ENCODE measurements around the gene NYAP1. TPM values are rescaled to one million over a fixed set of nuclear protein-coding genes. Genes with fewer than 3 reads are reported as not detected.
"Not testable (repeated sequence)": the region's sequence is repeated elsewhere in the genome, so short reads cannot be mapped to it uniquely, and the experiment has no call there.

NYAP1 gene
- total RNA-seq, 1 donor from 2014 or later, result 0.99 TPM

DNA sequence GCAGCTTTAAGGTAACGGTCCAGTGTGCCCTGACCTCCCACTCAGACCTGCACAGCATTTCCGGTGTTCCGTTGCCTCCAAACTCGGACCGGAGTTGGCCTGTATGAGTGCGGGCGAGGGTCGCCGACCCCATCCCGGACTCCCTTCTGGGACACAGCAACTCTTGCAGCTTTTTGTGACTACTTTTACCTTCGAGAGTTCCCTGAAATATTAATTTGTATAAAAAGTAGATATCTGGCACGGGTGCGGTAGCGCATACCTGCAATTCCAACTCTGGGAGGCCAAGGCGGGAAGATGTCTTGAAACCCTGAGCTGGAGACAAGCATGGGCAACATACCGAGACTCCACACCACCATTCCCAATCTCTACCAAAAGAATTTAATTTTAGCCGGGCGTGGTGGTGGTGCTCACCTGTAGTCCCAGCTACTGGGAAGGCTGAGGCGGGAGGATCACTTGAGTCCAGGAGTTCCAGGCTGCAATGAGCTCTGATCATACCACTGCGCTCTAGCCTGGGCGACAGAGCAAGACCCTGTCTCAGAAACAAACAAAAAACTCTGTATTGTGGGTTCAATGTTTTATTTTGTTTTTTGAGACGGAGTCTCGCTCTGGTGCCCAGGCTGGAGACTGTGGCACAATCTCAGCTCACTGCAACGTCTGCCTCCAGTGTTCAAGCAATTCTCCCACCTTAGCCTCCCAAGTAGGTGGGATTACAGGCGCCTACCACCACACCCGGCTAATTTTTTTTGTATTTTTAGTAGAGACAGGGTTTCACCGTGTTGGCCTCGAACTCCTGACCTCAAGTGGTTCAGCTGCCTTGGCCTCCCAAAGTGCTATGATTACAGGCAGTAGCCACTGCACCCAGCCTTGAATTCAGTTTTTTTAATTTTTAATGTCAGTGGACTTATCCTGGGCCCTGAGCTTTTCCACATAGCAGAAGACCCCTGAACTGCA lies 46.3 kb upstream of the NYAP1 start:
- Mint-ChIP-seq H3K27ac (ENCODE audit: unreplicated experiment) (no peak overlapping the region), H3K4me3 (ENCODE audit: unreplicated experiment) (no peak overlapping the region), H3K27me3 (ENCODE audit: unreplicated experiment) (no peaks in the 10 kb centered on the region), H3K9me3 (ENCODE audit: unreplicated experiment) (no peaks in the 10 kb centered on the region), H3K36me3 (ENCODE audit: unreplicated experiment) (peaks cover 14% of the 10 kb centered on the region), H3K4me1 (ENCODE audit: unreplicated experiment) (peaks cover 29% of the 10 kb centered on the region)
- TF ChIP-seq, protein P1, sequence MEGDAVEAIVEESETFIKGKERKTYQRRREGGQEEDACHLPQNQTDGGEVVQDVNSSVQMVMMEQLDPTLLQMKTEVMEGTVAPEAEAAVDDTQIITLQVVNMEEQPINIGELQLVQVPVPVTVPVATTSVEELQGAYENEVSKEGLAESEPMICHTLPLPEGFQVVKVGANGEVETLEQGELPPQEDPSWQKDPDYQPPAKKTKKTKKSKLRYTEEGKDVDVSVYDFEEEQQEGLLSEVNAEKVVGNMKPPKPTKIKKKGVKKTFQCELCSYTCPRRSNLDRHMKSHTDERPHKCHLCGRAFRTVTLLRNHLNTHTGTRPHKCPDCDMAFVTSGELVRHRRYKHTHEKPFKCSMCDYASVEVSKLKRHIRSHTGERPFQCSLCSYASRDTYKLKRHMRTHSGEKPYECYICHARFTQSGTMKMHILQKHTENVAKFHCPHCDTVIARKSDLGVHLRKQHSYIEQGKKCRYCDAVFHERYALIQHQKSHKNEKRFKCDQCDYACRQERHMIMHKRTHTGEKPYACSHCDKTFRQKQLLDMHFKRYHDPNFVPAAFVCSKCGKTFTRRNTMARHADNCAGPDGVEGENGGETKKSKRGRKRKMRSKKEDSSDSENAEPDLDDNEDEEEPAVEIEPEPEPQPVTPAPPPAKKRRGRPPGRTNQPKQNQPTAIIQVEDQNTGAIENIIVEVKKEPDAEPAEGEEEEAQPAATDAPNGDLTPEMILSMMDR (IDR thresholded peaks at IDR 0.05), result no peak
- no peak for DNase-seq (ENCODE audit: extremely low spot score, unreplicated experiment)

DNA sequence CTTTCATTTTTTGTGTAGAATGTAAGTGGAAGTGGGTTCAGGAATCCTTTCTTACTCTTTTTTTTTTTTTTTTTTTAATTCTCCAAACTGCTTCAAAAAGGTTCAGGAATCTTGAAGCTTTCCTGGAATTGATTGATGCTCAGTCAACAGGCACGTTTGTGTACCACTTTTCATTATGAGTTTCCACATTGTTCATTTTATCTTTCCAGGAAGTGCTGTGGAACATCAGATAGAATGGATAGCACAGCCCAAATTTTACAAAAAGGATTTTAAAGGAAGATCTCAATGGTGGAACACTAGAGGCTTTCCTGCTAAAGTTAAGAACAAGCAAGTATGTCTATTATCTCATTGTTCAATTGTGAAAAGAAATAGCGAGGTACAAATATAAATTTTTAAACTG lies 45.6 kb upstream of the NYAP1 start:
- Mint-ChIP-seq H3K27me3 (ENCODE audit: unreplicated experiment) (no peaks in the 10 kb centered on the region), H3K4me3 (ENCODE audit: unreplicated experiment) (no peak overlapping the region), H3K9me3 (ENCODE audit: unreplicated experiment) (no peaks in the 10 kb centered on the region), H3K36me3 (ENCODE audit: unreplicated experiment) (peaks cover 10% of the 10 kb centered on the region), H3K4me1 (ENCODE audit: unreplicated experiment) (peaks cover 22% of the 10 kb centered on the region), H3K27ac (ENCODE audit: unreplicated experiment) (peak overlapping the region; percentile 38)
- DNase-seq (ENCODE audit: extremely low spot score, unreplicated experiment), result no peak
- TF ChIP-seq, protein P1 (IDR thresholded peaks at IDR 0.05), result no peak

DNA sequence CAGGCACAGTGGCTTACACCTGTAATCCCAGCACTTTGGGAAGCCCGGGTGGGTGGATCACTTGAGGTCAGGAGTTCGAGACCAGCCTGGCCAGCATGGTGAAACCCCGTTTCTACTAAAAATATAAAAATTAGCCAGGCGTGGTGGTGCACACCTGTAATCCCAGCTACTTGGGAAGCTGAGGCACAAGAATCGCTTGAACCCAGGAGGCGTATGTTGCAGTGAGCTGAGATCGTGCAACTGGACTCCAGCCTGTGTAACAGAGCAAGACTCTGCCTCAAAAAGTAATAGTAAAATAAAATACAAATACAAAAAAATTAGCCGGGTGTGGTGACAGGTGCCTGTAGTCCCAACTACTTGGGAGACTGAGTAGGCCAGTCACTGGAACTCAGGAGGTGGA lies 45.0 kb upstream of the NYAP1 start:
- H3K27ac Mint-ChIP-seq (ENCODE audit: unreplicated experiment); H3K9me3 Mint-ChIP-seq (ENCODE audit: unreplicated experiment); H3K27me3 Mint-ChIP-seq (ENCODE audit: unreplicated experiment): not testable (repeated sequence)

DNA sequence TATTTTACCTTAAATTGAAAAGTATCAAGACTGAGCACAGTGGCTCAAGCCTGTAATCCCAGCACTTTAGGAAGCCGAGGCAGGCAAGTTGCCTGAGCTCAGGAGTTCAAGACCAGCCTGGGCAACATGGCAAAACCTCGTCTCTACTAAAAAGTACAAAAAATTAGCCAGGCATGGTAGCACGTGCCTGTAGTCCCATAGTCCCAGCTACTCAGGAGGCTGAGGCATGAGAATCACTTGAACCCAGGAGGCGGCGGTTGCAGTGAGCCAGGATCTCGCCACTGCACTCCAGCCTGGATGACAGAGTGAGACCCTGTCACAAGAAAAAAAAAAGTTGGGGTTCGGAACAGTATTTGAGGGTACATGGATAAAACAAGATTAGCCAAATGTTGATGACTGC lies 44.5 kb upstream of the NYAP1 start:
- H3K4me1 Mint-ChIP-seq (ENCODE audit: unreplicated experiment), result peaks cover 22% of the 10 kb centered on the region
- not testable (repeated sequence) for H3K9me3 Mint-ChIP-seq (ENCODE audit: unreplicated experiment); H3K27me3 Mint-ChIP-seq (ENCODE audit: unreplicated experiment); H3K36me3 Mint-ChIP-seq (ENCODE audit: unreplicated experiment); DNase-seq (ENCODE audit: extremely low spot score, unreplicated experiment); H3K4me3 Mint-ChIP-seq (ENCODE audit: unreplicated experiment)
- H3K27ac Mint-ChIP-seq (ENCODE audit: unreplicated experiment), result peak overlapping the region; percentile 72

More for the DNA sequence above, 45.0 kb upstream of the NYAP1 start:
- H3K36me3 Mint-ChIP-seq (ENCODE audit: unreplicated experiment); H3K4me3 Mint-ChIP-seq (ENCODE audit: unreplicated experiment); DNase-seq (ENCODE audit: extremely low spot score, unreplicated experiment): not testable (repeated sequence)
- H3K4me1 Mint-ChIP-seq (ENCODE audit: unreplicated experiment), result peaks cover 22% of the 10 kb centered on the region

DNA sequence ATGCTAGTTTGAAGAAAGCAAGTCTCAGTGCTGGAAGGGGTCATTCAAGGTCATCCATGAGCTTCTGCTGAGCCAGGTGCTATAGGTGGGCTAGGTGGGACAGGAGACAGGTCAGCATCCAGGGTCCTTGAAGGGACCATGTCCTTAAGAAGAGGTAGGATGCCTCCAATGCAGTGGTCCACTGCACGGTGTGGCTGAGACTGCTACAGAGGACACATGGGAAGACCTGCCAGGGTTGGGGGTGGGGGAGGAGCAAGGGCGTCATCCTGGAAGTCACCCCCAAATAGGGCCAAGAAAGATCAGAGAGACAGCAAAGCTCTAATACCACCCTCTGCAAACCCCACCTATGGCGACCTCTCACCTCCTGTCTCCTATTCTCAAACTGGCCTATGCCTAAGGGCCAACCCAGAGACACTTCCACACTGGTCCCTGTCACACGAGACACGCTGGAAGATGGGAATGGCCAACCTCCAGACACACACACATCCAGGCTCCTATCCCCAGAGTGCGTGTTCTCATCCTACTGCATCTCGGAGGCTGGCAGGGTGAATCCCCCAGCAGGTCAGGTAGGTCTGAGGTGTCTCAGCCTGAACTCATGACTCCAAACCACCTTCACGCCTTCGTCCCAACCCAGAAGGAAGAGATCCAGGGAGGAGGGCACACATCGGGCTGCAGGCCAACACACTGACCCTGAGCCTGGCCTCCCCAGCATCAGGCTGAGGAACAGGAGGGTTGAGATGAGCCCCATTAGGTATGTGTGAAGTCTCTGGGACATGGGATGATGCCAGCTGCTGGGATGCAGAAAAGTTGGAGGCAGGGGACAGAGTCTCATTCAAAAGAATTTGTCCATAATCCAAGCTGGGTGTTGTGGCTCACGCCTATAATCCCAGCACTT lies 41.8 kb upstream of the NYAP1 start:
- DNase-seq (ENCODE audit: extremely low spot score, unreplicated experiment), result no peak
- H3K4me3 Mint-ChIP-seq (ENCODE audit: unreplicated experiment), result no peak overlapping the region
- no peaks in the 10 kb centered on the region for H3K9me3 Mint-ChIP-seq (ENCODE audit: unreplicated experiment)
- no peak overlapping the region for H3K27ac Mint-ChIP-seq (ENCODE audit: unreplicated experiment)
- no peaks in the 10 kb centered on the region for H3K36me3 Mint-ChIP-seq (ENCODE audit: unreplicated experiment)
- H3K4me1 Mint-ChIP-seq (ENCODE audit: unreplicated experiment), result peaks cover 9% of the 10 kb centered on the region
- H3K27me3 Mint-ChIP-seq (ENCODE audit: unreplicated experiment), result no peaks in the 10 kb centered on the region
- TF ChIP-seq, protein P1 (IDR thresholded peaks at IDR 0.05), result no peak

All from osteocyte (in vitro differentiated cells).